Fibroblast of mammary gland (primary cell): Measurements from ENCODE around the gene MZT2A.
A peak's percentile ranks its signal among the peaks of the same experiment; 100 is the strongest.
"Not testable (repeated sequence)": the region's sequence is repeated elsewhere in the genome, so short reads cannot be mapped to it uniquely, and the experiment has no call there.

ENCODE experiments used
- DNase-seq: peaks from one replicate; pipeline ENCODE4 v3.0.0-alpha.2; 2010; ENCODE audit warnings: low read depth
- H3K4me3 ChIP-seq: 2 replicates; pipeline ENCODE4 v1.5.1; 2011; ENCODE audit warnings: low read depth, mild to moderate bottlenecking, low read length, moderate library complexity; ENCODE audit not compliant: control insufficient read depth
- TF ChIP-seq, protein P1 (sequence below): conservative IDR thresholded peaks from 2 replicates; pipeline ENCODE4 v1.5.1; 2011; ENCODE audit warnings: low read depth, low read length, inconsistent platforms; ENCODE audit not compliant: control insufficient read depth, insufficient read depth

The MZT2A gene, protein sequence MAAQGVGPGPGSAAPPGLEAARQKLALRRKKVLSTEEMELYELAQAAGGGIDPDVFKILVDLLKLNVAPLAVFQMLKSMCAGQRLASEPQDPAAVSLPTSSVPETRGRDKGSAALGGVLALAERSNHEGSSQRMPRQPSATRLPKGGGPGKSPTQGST

DNA sequence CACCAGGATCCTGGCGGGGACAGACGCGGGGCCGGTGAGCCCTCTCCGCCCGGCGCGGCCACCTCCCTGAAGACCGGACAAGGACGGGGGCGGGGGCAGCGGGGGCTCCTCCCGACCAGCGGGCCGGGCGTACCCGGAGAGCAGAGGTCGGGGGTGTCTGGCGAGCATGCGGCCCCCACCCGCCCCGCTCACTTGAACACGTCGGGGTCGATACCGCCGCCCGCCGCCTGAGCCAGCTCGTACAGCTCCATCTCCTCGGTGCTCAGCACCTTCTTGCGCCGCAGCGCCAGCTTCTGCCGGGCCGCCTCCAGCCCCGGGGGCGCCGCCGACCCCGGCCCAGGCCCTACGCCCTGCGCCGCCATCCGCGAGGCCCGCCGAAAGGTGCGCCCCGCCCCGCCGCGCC is at the start of gene MZT2A:
Gene MZT2A (minus strand): TSS at position 383 of the 403 bp plus-strand sequence. CDS start 21 bp downstream, at position 362.
- DNase-seq, result not testable (repeated sequence)

GRCh38 chr2:131538856-131539255 is 46.7 kb upstream of the MZT2A start:
- H3K4me3 ChIP-seq, DNase-seq: not testable (repeated sequence)

More for the DNA sequence above, at the start of gene MZT2A:
- H3K4me3 ChIP-seq, result peak within 1 kb of the TSS; percentile 82

DNA sequence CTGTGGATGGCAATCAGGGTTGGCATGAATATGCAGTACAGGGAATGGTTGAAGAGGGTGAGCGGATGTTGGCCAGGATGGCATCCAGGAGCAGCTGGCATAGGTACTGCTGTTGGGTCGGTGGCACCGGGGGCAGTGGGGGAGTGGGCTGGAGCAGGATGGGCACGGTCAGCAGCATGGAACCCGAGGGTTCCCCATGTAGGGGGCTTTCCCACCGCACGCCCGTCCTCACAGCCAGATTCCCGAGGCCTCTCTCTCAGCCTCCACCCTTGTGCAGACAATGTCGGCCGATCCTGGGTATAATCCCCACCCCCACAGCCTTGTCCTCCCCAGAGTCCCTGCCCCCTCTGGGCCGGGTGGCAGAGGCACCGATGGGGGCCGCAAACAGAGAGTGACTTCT is 44.6 kb upstream of the MZT2A start:
- DNase-seq, H3K4me3 ChIP-seq: not testable (repeated sequence)

DNA sequence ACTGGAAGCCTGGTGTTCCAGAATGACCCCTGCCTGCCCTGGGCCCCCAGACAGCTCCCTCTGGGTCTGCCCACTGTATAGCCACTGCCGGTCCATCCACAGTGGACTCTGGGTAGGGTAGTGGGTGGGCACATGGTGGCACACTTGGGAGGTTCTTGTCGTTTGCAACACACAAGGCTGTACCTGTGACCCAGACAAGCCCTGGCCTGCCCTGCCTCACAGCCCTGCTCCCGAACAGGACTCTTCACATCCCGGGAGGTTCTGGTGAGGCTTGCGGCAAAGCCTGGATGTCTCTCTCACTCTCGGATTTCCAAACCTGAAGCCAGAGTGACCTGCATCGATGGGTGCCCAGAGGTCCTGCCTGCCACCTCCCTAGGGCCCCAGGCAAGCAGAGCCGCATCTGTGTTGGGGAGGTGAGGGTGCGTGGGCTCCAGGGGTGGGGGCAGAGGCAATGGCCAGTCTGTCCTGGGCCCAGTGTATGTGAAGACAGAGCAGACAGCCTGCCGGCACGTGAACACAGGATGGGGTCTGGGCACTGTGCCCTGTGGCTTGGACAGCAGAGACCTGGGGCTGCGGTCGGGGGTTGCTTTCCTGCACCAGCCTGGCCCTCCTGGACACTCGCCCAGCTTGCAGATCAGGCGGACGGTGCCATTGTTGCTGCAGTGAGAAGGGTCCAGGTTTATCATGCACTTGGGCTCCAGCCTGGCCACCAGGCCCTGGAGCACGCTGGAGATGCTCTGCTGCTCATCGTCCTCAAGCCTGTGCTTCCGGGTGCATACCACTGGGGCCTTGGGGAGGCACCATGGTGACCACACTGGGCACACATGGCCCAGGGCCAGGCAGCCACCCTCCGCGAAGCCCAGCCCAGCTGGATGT is 44.0 kb upstream of the MZT2A start:
- not testable (repeated sequence) for DNase-seq, H3K4me3 ChIP-seq

DNA sequence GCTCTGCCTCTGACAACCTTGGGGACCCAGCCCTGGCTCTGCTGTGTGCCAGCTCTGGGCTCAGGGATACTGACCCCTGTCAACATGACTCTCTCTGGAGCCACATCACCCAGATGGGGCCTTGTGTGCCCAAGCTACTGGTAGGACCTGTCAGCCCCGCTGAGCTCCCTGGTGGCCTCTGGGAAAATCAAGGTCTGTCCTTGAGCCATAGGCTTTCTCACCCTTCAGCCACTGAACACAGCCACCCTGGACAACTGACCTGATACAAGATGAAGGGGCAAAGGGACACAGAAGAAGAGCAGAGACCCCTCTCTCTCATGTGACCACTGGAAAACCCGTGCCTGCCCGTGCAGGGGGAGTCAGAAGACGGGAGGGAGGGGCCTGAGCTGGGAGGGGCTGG is 43.3 kb upstream of the MZT2A start:
- no peak for DNase-seq
- TF ChIP-seq, protein P1, sequence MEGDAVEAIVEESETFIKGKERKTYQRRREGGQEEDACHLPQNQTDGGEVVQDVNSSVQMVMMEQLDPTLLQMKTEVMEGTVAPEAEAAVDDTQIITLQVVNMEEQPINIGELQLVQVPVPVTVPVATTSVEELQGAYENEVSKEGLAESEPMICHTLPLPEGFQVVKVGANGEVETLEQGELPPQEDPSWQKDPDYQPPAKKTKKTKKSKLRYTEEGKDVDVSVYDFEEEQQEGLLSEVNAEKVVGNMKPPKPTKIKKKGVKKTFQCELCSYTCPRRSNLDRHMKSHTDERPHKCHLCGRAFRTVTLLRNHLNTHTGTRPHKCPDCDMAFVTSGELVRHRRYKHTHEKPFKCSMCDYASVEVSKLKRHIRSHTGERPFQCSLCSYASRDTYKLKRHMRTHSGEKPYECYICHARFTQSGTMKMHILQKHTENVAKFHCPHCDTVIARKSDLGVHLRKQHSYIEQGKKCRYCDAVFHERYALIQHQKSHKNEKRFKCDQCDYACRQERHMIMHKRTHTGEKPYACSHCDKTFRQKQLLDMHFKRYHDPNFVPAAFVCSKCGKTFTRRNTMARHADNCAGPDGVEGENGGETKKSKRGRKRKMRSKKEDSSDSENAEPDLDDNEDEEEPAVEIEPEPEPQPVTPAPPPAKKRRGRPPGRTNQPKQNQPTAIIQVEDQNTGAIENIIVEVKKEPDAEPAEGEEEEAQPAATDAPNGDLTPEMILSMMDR, result no peak
- no peak overlapping the region for H3K4me3 ChIP-seq

GRCh38 chr2:131534965-131535364 is 42.8 kb upstream of the MZT2A start:
- H3K4me3 ChIP-seq, DNase-seq: not testable (repeated sequence)

GRCh38 chr2:131534317-131534672 is 42.1 kb upstream of the MZT2A start:
- not testable (repeated sequence) for DNase-seq, H3K4me3 ChIP-seq

DNA sequence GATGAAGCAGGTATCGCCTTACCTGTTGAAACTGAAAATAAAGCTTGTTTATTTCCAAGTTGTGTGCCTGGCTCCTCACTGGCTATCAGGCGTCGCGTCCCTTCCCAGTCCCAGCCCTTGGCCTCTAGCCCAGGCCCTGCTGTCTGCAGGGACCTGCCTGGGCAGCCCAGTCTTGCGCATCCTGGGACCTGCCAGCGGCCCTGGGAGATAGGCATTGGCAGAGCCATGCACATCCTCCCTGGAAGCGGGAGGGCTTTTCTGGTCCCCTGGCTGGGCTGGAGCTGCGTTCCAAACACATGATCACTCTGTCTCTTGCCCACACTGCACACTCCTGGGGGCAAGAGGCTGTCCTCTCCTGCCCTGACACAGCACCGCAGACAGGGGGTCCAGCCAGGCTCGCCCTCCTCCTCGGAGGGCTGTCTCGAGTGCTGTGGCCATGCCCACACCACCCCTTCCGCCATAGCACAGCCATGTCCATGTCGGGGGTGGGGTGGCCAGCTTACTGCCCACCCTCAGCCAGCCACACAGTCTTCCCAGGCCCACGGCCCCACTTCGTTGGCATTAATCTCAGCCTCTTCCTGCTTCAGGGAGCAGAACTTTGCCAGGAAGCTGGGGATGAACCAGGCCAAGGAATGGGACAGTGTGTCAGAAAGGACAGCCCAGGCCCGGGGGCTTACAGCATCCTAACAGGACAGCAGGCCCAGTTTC is 41.6 kb upstream of the MZT2A start:
- H3K4me3 ChIP-seq, DNase-seq: not testable (repeated sequence)

GRCh38 chr2:131532723-131533608 is 40.8 kb upstream of the MZT2A start:
- not testable (repeated sequence) for H3K4me3 ChIP-seq, DNase-seq

DNA sequence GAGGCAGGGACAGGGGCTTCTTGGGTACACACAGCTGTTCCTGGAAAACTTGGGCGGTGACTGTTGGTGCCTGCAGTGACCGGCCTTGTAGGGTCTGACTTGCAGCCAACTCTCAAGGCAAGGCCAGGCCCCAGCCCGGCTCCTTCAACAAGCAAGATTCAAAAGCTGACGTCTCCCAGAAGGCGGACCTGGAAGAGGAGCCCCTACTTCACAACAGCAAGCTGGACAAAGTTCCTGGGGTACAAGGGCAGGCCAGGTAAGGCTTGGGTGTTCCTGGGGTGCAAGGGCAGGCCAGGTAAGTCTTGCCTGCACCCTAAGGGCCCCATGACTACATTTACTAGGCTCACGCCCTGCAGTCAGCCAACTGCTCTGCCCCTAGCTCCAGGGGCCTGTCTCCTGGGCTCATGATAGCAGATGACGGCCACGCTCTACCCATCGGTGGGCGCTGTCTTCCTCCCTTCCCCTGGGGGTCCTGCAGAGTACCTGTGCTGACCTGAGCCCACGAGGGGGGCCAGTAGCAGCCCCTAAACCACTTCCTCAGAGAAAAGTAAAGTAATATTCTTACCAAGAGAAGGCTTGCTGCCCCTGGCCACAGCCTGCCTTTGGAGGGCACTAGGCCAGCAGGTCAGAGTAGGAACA is 39.5 kb upstream of the MZT2A start:
- not testable (repeated sequence) for H3K4me3 ChIP-seq, DNase-seq

GRCh38 chr2:131530626-131531344 is 38.6 kb upstream of the MZT2A start:
- DNase-seq, H3K4me3 ChIP-seq: not testable (repeated sequence)

GRCh38 chr2:131529864-131530445 is 37.8 kb upstream of the MZT2A start:
- DNase-seq, H3K4me3 ChIP-seq: not testable (repeated sequence)

DNA sequence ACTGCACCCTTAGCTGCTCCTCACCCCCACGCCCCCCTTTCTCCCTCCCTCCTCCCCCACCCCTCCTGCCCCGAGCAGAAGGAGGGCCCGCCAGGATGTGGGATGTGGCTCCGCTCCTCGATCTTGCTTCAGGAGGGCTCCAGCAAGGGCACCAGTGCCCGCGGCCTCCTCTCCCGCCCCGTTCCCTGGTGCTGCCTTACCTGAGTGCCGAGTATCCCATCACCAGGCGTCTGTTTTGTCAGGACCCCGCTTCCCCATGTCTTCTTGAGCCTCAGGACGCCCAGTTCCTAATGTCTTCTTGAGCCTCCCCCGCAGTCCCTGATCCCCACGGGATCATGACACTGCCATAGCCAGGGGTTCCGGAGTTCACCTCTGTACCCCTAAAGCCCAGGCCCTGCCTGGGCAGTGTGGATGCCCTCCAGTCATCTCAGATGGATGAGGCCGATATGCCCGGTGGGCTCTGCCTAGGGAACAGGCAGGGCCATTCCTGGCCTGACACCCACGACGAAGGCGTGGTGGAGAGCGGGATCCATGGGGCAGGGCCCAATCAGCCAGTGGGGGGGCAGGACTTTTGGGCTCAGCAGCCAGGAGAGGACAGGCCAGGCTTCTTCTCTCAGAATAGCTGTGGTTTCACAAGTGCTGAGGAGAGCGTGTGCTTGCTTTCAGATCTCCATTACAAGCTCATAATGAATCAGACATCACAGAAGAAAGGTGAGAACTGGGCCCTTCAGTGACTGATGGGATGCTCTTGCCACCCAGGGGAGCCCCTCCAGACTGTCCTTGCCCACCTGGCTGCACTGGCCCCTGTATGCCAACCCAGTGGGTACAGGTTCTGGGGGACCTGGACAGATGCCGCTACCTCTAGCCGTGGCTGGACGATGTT is 37.0 kb upstream of the MZT2A start:
- H3K4me3 ChIP-seq, result not testable (repeated sequence)
- peak; percentile 0 for DNase-seq

DNA sequence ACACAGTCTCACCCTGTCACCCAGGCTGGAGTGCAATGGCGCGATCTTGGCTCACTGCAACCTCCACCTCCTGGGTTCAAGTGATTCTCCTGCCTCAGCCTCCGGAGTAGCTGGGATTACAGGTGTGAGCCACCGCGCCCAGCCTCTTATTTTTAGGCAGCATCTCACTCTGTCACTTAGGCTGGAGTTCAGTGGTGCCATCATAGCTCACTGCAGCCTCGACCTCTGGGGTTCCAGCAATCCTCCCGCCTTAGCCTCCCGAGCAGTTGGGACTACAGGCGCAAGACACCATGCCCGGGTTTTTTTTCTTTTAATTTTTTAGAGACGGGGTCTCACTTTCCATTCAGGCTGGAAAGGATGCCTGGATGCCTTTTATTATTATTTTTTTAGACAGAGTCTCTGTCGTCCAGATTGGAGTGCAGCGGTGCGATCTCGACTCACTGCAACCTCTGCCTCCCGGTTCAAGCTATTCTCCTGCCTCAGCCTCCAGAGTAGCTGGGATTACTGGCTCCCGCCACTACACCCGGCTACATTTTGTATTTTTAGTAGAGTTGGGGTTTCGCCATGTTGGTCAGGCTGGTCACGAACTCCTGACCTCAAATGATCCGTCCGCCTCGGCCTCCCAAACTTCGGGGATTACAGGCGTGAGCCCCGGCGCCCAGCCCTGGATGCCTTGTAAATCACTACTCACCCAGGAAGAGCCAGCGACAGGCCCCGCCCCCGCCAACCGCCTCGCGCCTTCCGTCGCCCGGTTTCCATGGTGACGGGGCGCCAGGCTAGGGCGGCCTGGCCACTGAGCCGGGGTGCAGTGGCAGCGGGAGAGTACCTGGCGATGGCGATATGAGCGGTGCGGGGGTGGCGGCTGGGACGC is 35.2 kb upstream of the MZT2A start, which contains the start of gene CCDC74A:
Gene CCDC74A (plus strand): TSS at position 758 of the 871 bp plus-strand sequence. CDS start 83 bp downstream, at position 841.
- peak within 1 kb of the TSS; percentile 36 for H3K4me3 ChIP-seq
- DNase-seq, result peak; percentile 35
